Putamen (tissue), 1 donor: ENCODE data around the gene KIF26B.
"Not testable (repeated sequence)": the region's sequence is repeated elsewhere in the genome, so short reads cannot be mapped to it uniquely, and the experiment has no call there.

Experiments used
- DNase-seq: peaks from one replicate; pipeline ENCODE4 v3.0.0-alpha.2; 2016; ENCODE audit warnings: low spot score

The KIF26B gene

DNA sequence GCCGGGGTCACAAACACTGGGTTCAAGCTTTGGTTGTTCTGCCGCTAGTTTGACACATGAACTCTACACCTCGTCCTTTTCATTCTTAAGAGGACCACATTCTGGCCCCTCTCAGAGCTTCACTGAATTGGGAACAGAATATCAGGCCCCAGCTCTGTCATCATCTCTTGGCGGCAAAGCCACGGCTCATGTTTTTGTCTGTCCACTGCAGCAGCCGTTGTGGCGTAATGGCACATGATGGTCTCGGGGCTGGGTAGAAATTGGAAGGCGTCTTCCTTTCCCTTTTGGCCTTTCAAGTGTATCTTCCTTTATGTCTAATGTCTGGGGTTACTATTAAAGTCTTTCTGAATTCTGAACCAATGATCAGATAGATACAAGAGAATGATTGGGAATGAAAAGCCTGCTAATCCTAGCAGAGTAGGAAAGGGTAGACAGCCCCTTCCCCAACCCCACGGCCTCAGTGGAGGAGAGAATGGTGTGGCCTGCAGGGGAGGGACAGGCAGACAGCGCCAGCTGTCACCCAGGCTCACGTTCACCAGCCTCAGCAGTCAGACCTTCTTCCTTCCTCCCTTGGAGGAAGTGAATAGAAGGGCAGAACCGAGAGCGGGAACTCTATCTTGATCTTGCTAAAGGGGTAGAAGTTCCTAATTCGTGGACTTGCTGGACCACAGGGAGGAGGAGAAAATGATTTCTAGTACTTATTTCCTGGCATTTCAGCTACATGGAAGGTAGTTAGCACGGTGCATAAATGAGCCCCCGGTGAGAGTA is 498.1 kb downstream of the KIF26B start:
- no peak for DNase-seq

DNA sequence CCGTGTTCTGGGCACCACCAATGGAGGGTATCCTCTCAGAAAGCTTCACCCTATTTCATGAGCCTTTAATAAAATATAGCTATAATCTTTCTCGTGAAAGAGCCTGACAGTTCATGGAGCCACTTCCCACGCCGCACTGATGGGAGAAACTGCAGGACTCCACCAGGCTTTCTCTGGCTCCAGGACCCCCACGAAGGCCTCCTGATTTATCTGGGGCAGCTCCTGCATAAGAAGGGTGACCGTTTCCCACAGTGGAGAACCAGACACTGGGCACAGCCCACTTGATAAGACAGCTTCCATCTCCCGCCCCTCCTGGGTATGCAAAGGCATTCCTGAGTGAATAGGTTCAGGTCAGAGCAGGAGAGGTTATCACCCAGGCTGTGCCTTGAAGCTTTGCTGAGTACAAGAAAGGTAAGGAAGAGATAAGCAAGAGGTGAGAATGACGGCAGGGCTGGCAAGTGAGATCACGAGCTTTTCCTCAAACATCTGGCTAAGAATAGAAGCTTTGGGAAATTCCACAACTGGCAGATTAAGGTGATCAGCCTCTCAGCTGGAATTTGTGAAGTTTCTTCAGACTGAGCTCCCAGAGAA is 499.8 kb downstream of the KIF26B start:
- no peak for DNase-seq

- DNase-seq, result no peak
Measured at GRCh38 chr1:245656189-245656717, 501.5 kb downstream of the KIF26B start.

DNA sequence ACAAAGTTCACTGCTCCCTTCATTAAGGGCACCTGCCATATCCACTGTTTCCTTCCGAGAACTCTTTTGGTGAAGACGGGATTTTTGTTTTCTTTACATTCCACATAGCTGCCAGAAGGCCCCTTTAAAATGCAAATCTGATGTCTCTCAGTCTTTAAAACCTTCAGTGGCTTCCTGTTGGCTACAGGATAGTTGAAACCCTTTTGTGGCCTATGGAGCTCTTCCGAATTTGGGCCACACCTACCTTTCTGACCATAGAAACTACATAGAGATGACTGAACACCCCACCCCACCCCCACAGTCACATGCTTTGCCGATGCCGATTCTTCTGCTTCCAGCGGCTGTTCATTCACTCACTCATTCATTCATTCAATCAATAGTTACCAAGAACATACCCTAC is 502.6 kb downstream of the KIF26B start:
- DNase-seq, result no peak

DNA sequence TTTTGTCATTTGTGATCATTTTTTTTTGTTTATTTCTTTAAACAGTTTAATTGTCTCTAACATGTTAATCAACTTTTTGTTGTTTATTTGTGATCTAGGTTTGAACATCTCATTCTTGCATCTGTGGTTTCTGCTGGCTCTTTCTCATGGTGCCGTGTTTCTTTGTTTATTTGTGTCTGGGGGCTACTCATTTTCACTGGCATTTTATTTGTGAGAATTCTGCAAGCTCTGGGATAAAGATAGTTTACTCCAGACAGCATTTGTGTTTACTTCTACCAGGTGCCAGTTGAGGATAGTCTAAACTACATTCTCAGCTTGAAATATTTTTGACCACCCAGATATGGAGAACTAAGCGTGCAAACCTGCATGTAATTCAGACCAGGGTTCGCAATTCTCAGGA is 508.6 kb downstream of the KIF26B start:
- DNase-seq, result no peak

GRCh38 chr1:245663841-245664240 is 509.1 kb downstream of the KIF26B start:
- DNase-seq, result no peak

- DNase-seq, result no peak
Measured at GRCh38 chr1:245666412-245666811, 511.6 kb downstream of the KIF26B start.

- no peak for DNase-seq
Measured at GRCh38 chr1:245671349-245671748, 516.6 kb downstream of the KIF26B start.

GRCh38 chr1:245671966-245672767 is 517.4 kb downstream of the KIF26B start:
- DNase-seq, result no peak

DNA sequence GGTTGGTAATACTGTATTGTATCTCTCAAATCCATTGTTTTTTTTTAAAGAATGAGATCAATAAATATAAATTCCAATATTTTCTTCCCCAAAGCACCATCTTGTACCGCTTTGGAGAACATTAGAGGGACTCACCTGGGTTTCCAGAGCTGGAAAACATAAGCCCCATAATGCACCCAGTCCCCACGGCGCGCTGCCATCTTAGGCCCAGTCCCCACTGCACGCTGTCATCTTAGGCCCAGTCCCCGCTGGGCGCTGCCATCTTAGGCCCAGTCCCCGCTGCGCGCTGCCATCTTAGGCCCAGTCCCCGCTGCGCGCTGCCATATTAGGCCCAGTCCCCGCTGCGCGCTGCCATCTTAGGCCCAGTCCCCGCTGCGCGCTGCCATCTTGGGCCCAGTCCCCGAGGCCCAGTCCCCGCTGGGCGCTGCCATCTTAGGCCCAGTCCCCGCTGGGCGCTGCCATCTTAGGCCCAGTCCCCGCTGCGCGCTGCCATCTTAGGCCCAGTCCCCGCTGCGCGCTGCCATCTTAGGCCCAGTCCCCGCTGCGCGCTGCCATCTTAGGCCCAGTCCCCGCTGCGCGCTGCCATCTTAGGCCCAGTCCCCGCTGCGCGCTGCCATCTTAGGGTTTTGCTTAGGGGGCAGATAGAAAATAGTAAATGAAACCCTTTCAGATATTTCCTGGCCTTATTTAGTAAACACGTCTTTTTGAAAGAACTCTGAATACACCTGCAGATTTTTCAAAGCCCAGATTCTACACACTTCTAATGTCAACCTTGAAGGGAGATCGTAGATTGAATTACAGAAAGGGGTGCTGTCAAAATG is 518.3 kb downstream of the KIF26B start:
- DNase-seq, result not testable (repeated sequence)

DNA sequence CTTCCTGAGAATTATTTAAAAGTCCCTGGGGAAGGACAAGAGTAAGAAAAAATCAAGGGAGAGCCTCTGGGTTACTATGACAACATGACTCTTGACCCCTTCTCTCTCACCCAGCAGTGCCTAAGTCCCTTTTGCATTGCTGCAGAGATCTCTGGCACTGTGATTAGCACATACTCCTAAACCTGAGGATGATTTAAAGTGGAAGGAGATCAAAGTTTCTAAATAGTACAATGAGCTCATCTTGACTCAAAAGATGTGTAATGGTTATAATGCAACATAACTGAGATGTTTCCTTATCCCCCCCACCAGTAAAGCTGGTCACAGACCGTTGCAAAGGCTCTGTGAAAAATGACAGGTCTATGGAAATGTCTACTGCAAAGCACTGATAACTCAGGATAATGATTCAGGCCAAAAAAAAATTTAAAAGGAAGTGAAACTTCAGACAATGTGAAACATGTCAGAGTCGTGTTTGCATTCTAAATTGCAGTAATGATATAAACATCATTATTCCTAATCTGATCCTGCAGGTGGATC is 519.2 kb downstream of the KIF26B start:
- DNase-seq, result no peak

DNA sequence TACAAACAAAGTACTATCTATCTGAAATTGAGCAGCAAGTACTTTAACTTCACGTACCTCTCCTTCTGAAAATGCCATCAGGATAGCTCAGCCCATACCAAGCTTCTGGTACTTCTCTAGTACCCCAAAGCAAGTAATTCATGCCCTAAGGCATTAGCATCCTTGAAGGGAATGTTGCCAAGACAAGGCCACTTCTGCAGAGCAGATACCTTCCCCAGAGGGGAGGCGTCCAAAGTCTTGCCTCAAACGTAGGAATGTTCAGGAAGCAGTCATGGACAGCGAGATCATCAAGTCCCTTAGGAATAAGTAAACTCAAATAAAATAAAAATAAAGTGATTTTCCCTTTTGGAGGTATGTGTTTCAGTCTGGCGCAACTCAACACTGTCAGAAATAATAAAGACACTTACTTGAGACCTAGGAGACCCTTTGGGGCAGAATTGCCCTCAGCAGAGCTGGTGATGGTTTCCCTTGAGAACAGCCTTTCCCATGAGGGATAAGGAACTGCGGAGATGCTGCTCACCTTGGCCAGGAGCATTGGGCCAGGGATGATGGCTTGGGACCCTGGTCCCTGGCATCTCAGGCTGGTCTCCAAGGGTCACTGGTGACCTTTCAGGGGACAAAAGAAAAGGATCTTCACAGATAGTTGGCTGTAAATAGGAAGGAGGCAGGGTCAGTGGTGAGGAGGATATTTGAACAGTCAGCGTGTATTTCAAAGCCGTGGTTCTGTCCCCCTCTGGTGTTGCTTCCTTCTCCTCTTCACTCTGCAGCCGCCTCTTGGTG is 522.9 kb downstream of the KIF26B start:
- no peak for DNase-seq

DNA sequence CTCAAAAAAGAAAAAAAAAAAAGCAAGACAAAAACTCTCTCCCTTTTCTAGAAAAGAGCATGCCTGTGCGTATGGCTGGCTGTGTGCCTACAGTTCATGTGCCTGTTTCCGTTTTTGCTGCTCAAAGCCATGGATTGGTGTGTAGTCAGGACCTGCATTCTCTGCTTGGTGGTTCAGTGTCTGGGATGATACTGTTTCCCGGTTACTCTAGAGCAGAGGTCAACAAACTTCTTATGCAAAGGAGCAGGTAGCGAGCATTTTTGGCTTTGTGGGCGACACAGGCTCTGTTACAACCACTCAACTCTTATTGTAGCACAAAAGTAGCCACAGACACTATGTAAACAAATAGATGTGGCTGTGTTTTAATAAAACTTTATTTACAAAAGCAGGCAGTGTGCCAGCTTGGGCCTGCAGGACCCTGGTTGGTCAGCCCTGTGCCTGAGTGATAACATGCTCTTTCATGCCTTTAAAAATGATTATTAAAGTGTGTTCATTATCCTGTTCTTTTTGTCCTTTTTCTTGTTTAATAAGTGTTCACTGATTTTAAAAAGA is 524.2 kb downstream of the KIF26B start:
- DNase-seq, result no peak

GRCh38 chr1:245679821-245680780 is 525.3 kb downstream of the KIF26B start:
- DNase-seq, result peak; percentile 13

GRCh38 chr1:245682638-245683628 is 528.1 kb downstream of the KIF26B start:
- DNase-seq, result no peak

- no peak for DNase-seq
Measured at GRCh38 chr1:245683676-245684075, 528.9 kb downstream of the KIF26B start.

- DNase-seq, result no peak
Measured at GRCh38 chr1:245684166-245684565, 529.4 kb downstream of the KIF26B start.

DNA sequence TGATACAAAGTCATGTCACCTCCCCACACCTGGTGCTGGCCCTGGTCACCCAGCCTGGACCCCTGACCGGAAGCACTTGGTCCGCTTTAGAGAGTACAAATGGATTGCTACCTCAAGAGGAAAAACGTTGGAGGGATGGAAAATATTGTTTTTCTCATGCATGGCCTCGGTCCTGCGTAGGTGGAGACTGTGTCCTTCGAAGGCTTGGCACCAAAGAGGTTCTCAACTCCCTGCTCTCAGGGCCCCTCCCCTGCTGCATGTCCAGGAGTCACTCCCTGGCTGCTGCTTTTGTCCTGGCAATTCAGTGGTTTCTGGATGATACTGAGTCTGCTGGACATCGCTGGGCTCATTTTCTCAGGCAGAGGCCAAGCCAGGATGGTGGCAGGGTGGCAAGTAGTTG is 529.8 kb downstream of the KIF26B start:
- no peak for DNase-seq
